T1000 (cell line): ENCODE measurements around the gene RERE.

Source experiments
- DNase-seq: peaks from one replicate; lab custom pipeline; 2025; ENCODE audit warnings: mixed read lengths; lab: John Stamatoyannopoulos, UW

Gene RERE

GRCh38 chr1:8570465-8570864 is 247.0 kb downstream of the RERE start:
- DNase-seq: no peak

GRCh38 chr1:8569242-8569641 is 248.2 kb downstream of the RERE start:
- no peak for DNase-seq

- DNase-seq: no peak
Measured at GRCh38 chr1:8568837-8569236, 248.6 kb downstream of the RERE start.

- DNase-seq: no peak
Measured at GRCh38 chr1:8567146-8567545, 250.3 kb downstream of the RERE start.

GRCh38 chr1:8565802-8566201 is 251.6 kb downstream of the RERE start:
- DNase-seq: no peak

GRCh38 chr1:8563944-8564537 is 253.4 kb downstream of the RERE start:
- DNase-seq: no peak

- no peak for DNase-seq
Measured at GRCh38 chr1:8562881-8563865, 254.3 kb downstream of the RERE start.

GRCh38 chr1:8562222-8562621 is 255.2 kb downstream of the RERE start:
- DNase-seq: no peak

GRCh38 chr1:8560611-8561544 is 256.6 kb downstream of the RERE start:
- DNase-seq: no peak

GRCh38 chr1:8560035-8560434 is 257.4 kb downstream of the RERE start:
- no peak for DNase-seq

- no peak for DNase-seq
Measured at GRCh38 chr1:8555582-8555981, 261.9 kb downstream of the RERE start.

- DNase-seq: no peak
Measured at GRCh38 chr1:8554956-8555534, 262.4 kb downstream of the RERE start.

GRCh38 chr1:8552820-8553397 is 264.5 kb downstream of the RERE start:
- no peak for DNase-seq

- no peak for DNase-seq
Measured at GRCh38 chr1:8551613-8552489, 265.6 kb downstream of the RERE start.

- DNase-seq: no peak
Measured at GRCh38 chr1:8551057-8551456, 266.4 kb downstream of the RERE start.

- no peak for DNase-seq
Measured at GRCh38 chr1:8547791-8548190, 269.6 kb downstream of the RERE start.

- DNase-seq: no peak
Measured at GRCh38 chr1:8545078-8545477, 272.4 kb downstream of the RERE start.

GRCh38 chr1:8544644-8545043 is 272.8 kb downstream of the RERE start:
- no peak for DNase-seq

GRCh38 chr1:8543965-8544364 is 273.5 kb downstream of the RERE start:
- DNase-seq: no peak

- no peak for DNase-seq
Measured at GRCh38 chr1:8541961-8542521, 275.4 kb downstream of the RERE start.
